GM23338 (cell line): Measurements from ENCODE around the gene RBAK.
"Not testable (repeated sequence)": the region's sequence is repeated elsewhere in the genome, so short reads cannot be mapped to it uniquely, and the experiment has no call there.

ENCODE experiments used
- CREB1 ChIP-seq: fragments of 250-450 bp; sonication (Bioruptor Pico); IDR thresholded peaks from 2 replicates; pipeline ENCODE4 v1.5.0; 2020; ENCODE audit warnings: low read depth, mild to moderate bottlenecking, moderate library complexity
- CTCF ChIP-seq, 2 experiments: fragments of 200-600 bp in 1 of 2; sonication (generic) in 1 of 2; conservative IDR thresholded peaks; 2 replicates each; pipeline versions ENCODE4 v1.5.1 to v1.6.1; 2016 to 2017; ENCODE audit warnings: antibody characterized with exemption in 2 of 2, low read depth in 2 of 2, mild to moderate bottlenecking in 2 of 2, moderate library complexity in 1 of 2
- EZH2 ChIP-seq: fragments of 200-600 bp; sonication (generic); IDR thresholded peaks from one replicate; pipeline ENCODE4 v1.8.0; 2017; ENCODE audit warnings: antibody characterized with exemption, mild to moderate bottlenecking, low read depth; ENCODE audit not compliant: unreplicated experiment
- EZH2phosphoT487 ChIP-seq: fragments of 200-600 bp; sonication (generic); IDR thresholded peaks from one replicate; pipeline ENCODE4 v1.8.1; 2018; ENCODE audit warnings: antibody characterized with exemption; ENCODE audit not compliant: unreplicated experiment
- NANOG ChIP-seq: IDR thresholded peaks from 2 replicates; pipeline ENCODE4 v1.6.1; 2016; ENCODE audit warnings: antibody characterized with exemption, borderline replicate concordance
- POLR2AphosphoS5 ChIP-seq: IDR thresholded peaks from 2 replicates; pipeline ENCODE4 v1.6.1; 2016; ENCODE audit warnings: antibody characterized with exemption, low read depth
- ZNF114 ChIP-seq: fragments of 250-450 bp; sonication (Bioruptor Pico); IDR thresholded peaks from 2 replicates; pipeline ENCODE4 v1.5.0; 2020; ENCODE audit warnings: mild to moderate bottlenecking, moderate library complexity

GRCh38 chr7:5027796-5028410 is 17.8 kb upstream of the RBAK start:
- TF ChIP-seq NANOG; CTCF (conservative IDR thresholded peaks at IDR 0.05; ENCODE audit: low read depth in 2 of 2); EZH2; CREB1; ZNF114 (CRISPR knock-in tag); POLR2AphosphoS5; EZH2phosphoT487: not testable (repeated sequence)
